ENCODE data around the gene KLHL10. TPM values are rescaled to one million over a fixed set of nuclear protein-coding genes. Genes with fewer than 3 reads are reported as not detected.
A peak's percentile ranks its signal among the peaks of the same experiment; 100 is the strongest.

Gene KLHL10
- total RNA-seq, 2 donors from 2014 or later: not detected

- H3K27me3 ChIP-seq (replicated peaks; ENCODE audit: insufficient read depth): no peaks in the 10 kb centered on the region
- TF ChIP-seq CTCF (IDR thresholded peaks at IDR 0.05): no peak
- H3K9me3 ChIP-seq: no peaks in the 10 kb centered on the region
- H3K27ac ChIP-seq: no peak overlapping the region
- H3K4me1 ChIP-seq (ENCODE audit: control insufficient read depth in 1 of 2, low read depth in 2 of 2): peaks cover 0 to 13% of the 10 kb centered on the region in 2 donors
- no peak for DNase-seq (ENCODE audit: low spot score)
- ATAC-seq (ENCODE audit: insufficient number of reproducible peaks, low FRiP score, low read depth): no peak
- peaks cover 70% of the 10 kb centered on the region for H3K36me3 ChIP-seq
- H3K4me3 ChIP-seq: no peak overlapping the region
Observed at GRCh38 chr17:41893384-41893783, 55.8 kb downstream of the KLHL10 start.

GRCh38 chr17:41894791-41895331, 57.2 kb downstream of the KLHL10 start:
- no peak overlapping the region for H3K4me3 ChIP-seq
- peaks cover 0 to 13% of the 10 kb centered on the region in 2 donors for H3K4me1 ChIP-seq (ENCODE audit: control insufficient read depth in 1 of 2, low read depth in 2 of 2)
- H3K9me3 ChIP-seq: no peaks in the 10 kb centered on the region
- no peaks in the 10 kb centered on the region for H3K27me3 ChIP-seq (replicated peaks; ENCODE audit: insufficient read depth)
- peak overlapping the region in 1 of 2 donors; percentile 30 for H3K27ac ChIP-seq
- TF ChIP-seq CTCF (IDR thresholded peaks at IDR 0.05): no peak
- DNase-seq (ENCODE audit: low spot score) (no peak), ATAC-seq (ENCODE audit: insufficient number of reproducible peaks, low FRiP score, low read depth) (no peak)
- H3K36me3 ChIP-seq: peaks cover 67% of the 10 kb centered on the region

GRCh38 chr17:41895617-41896016, 58.0 kb downstream of the KLHL10 start:
- Histone ChIP-seq H3K36me3 (peaks cover 62% of the 10 kb centered on the region), H3K27ac (peak overlapping the region in 1 of 2 donors; percentile 30), H3K9me3 (no peaks in the 10 kb centered on the region), H3K27me3 (replicated peaks; ENCODE audit: insufficient read depth) (no peaks in the 10 kb centered on the region), H3K4me3 (no peak overlapping the region), H3K4me1 (ENCODE audit: control insufficient read depth in 1 of 2, low read depth in 2 of 2) (peaks cover 0 to 13% of the 10 kb centered on the region in 2 donors)
- TF ChIP-seq CTCF (IDR thresholded peaks at IDR 0.05): no peak
- no peak for ATAC-seq (ENCODE audit: insufficient number of reproducible peaks, low FRiP score, low read depth)
- no peak for DNase-seq (ENCODE audit: low spot score)

- Histone ChIP-seq H3K4me3 (no peak overlapping the region), H3K9me3 (no peaks in the 10 kb centered on the region), H3K27me3 (replicated peaks; ENCODE audit: insufficient read depth) (no peaks in the 10 kb centered on the region), H3K36me3 (peaks cover 63% of the 10 kb centered on the region), H3K4me1 (ENCODE audit: control insufficient read depth in 1 of 2, low read depth in 2 of 2) (peaks cover 0 to 13% of the 10 kb centered on the region in 2 donors), H3K27ac (no peak overlapping the region)
- ATAC-seq (ENCODE audit: insufficient number of reproducible peaks, low FRiP score, low read depth): no peak
- no peak for DNase-seq (ENCODE audit: low spot score)
- TF ChIP-seq CTCF (IDR thresholded peaks at IDR 0.05): no peak
Observed at GRCh38 chr17:41896726-41897125, 59.1 kb downstream of the KLHL10 start.

Other genes starting within 250 kb of the KLHL10 start
- 10 to 100 TPM in 1 of 2 donors, 1 to 10 TPM in 1; 6.5 to 16.8 TPM for gene KRT16, start 225.1 kb upstream of the KLHL10 start, total RNA-seq
- gene KRT17, start 213.2 kb upstream of the KLHL10 start, total RNA-seq: 10 to 100 TPM; 74.7 to 87.1 TPM
- 100 to 1,000 TPM; 167 to 318 TPM for gene EIF1, start 148.9 kb upstream of the KLHL10 start, total RNA-seq
- not detected for gene GAST, start 125.5 kb upstream of the KLHL10 start, total RNA-seq
- gene HAP1, start 103.2 kb upstream of the KLHL10 start, total RNA-seq: under 1 TPM in 1 of 2 donors, not detected in 1; 0.35 TPM
- gene JUP, start 51.1 kb upstream of the KLHL10 start, total RNA-seq: 10 to 100 TPM; 82.4 to 98.7 TPM
- 10 to 100 TPM; 20.7 to 41.0 TPM for gene P3H4, start 25.9 kb upstream of the KLHL10 start, total RNA-seq
- 100 to 1,000 TPM; 125 to 188 TPM for gene FKBP10, start 24.8 kb upstream of the KLHL10 start, total RNA-seq
- gene NT5C3B, start 1.6 kb upstream of the KLHL10 start, total RNA-seq: 10 to 100 TPM; 62.1 to 69.7 TPM
- gene KLHL11, start 27.6 kb downstream of the KLHL10 start, total RNA-seq: 10 to 100 TPM; 22.6 to 28.6 TPM
- gene ACLY, start 81.1 kb downstream of the KLHL10 start, total RNA-seq: 10 to 100 TPM; 76.3 to 81.5 TPM
- gene ODAD4, start 92.8 kb downstream of the KLHL10 start, total RNA-seq: 1 to 10 TPM; 1.1 to 2.2 TPM
- 10 to 100 TPM; 32.4 to 56.3 TPM for gene CNP, start 129.0 kb downstream of the KLHL10 start, total RNA-seq
- 10 to 100 TPM; 61.2 to 80.6 TPM for gene DNAJC7, start 179.6 kb downstream of the KLHL10 start, total RNA-seq
- gene NKIRAS2, start 182.3 kb downstream of the KLHL10 start, total RNA-seq: 10 to 100 TPM; 43.8 to 46.2 TPM
- under 1 TPM; 0.21 to 0.54 TPM for gene C17orf113, start 212.8 kb downstream of the KLHL10 start, total RNA-seq